ENCODE measurements around the gene CRACDL.
"Not testable (repeated sequence)": the region's sequence is repeated elsewhere in the genome, so short reads cannot be mapped to it uniquely, and the experiment has no call there.

The CRACDL gene

DNA sequence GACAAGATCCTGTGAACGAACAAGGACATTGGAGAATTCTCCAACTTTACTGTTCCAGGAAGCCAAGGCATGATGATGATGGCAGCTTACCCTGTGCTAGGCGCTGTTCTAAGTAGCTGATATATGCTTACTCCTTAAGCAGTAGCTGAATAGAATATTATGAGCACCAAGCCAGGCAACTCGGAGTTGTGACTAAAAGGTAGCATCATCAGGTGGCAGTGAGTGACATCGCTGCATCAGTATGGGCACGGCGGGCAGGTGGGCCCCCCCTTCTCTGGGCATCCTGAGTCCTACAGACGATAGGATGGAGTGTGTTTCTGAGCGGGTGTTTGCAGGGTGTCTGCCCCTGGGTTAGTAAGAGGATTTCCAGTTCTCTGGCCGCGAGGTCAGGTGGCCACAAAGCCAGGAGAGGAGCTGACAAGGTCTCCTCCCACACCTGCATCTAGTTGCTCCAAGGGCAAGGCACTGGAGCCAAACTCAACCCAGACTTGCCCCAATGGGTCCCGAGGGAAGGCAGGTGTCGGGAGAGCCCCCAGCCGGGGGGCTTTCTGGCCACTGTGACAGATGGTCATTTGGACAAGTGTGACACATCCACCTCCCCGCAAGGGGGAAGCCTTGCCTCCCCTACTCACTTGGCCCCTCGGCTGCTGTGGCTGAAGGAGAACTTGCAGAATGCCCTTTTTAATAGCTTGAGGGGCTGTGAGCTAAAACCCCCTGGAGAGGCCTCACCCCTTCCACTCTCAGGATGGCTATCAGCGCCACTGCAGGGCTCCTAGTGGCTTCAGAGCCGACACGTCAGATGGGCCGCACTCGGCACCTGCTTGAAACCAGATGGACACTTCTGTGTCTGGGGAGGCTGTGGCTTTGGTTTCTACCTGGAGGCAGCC lies 55.5 kb downstream of the CRACDL start:
- TF ChIP-seq, protein P1, sequence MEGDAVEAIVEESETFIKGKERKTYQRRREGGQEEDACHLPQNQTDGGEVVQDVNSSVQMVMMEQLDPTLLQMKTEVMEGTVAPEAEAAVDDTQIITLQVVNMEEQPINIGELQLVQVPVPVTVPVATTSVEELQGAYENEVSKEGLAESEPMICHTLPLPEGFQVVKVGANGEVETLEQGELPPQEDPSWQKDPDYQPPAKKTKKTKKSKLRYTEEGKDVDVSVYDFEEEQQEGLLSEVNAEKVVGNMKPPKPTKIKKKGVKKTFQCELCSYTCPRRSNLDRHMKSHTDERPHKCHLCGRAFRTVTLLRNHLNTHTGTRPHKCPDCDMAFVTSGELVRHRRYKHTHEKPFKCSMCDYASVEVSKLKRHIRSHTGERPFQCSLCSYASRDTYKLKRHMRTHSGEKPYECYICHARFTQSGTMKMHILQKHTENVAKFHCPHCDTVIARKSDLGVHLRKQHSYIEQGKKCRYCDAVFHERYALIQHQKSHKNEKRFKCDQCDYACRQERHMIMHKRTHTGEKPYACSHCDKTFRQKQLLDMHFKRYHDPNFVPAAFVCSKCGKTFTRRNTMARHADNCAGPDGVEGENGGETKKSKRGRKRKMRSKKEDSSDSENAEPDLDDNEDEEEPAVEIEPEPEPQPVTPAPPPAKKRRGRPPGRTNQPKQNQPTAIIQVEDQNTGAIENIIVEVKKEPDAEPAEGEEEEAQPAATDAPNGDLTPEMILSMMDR (IDR thresholded peaks at IDR 0.05; ENCODE audit: insufficient read depth, low read length): no peak
- TF ChIP-seq GABPA (IDR thresholded peaks at IDR 0.05; ENCODE audit: low read depth) (no peak), POLR2AphosphoS5 (IDR thresholded peaks at IDR 0.05; ENCODE audit: low read depth) (no peak), SPI1 (IDR thresholded peaks at IDR 0.05; ENCODE audit: borderline replicate concordance, low read depth) (no peak), REST (IDR thresholded peaks at IDR 0.05; ENCODE audit: insufficient replicate concordance, low read depth) (no peak)
- DNase-seq (ENCODE audit: low read depth in 1 of 2, low spot score in 1 of 2): no peak
- H3K4me3 ChIP-seq (replicated peaks; ENCODE audit: insufficient read depth, low read length): no peak overlapping the region
- H3K27ac ChIP-seq (replicated peaks): no peak overlapping the region
- H3K27me3 ChIP-seq (ENCODE audit: insufficient read depth, poor library complexity, severe bottlenecking): no peaks in the 10 kb centered on the region

DNA sequence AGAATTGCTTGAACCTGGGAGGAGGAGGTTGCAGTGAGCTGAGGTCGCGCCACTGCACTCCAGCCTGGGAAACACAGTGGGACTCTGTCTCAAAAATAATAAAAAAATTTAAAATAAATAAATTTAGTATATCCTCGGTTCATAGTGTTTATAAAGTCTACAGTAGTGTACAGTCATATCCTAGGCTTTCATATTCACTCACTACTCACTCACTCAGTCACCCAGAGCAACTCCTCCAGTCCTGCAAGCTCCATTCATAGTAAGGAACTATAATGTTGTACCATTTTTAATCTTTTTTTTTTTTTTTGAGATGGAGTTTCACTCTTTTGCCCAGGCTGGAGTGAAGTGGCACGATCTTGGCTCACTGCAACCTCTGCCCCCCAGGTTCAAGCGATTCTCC lies 58.4 kb downstream of the CRACDL start:
- not testable (repeated sequence) for H3K27ac ChIP-seq (replicated peaks); H3K27me3 ChIP-seq (ENCODE audit: insufficient read depth, poor library complexity, severe bottlenecking); DNase-seq (ENCODE audit: low read depth in 1 of 2, low spot score in 1 of 2); H3K4me3 ChIP-seq (replicated peaks; ENCODE audit: insufficient read depth, low read length)

DNA sequence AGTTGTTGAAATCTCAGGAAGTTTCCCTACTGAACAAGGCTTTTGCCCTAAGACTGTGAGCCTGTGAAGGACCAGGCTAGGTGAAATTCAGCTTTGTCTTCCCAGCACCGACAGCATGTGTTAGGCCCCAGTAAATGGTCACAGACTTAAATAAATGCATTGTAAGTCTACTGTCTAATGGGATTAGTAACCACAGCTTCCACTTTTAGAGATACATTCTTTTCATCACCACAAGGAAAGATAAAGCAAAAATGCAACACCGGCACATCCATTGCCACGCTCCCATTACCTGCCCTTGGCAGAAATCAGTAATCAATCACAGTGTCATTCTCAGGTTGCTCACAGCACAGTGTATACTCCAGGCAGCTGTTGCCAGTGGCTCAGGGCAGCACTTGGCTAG lies 59.3 kb downstream of the CRACDL start:
- DNase-seq (ENCODE audit: low read depth in 1 of 2, low spot score in 1 of 2): no peak
- H3K4me3 ChIP-seq (replicated peaks; ENCODE audit: insufficient read depth, low read length): no peak overlapping the region
- H3K27me3 ChIP-seq (ENCODE audit: insufficient read depth, poor library complexity, severe bottlenecking): no peaks in the 10 kb centered on the region
- no peak overlapping the region for H3K27ac ChIP-seq (replicated peaks)
- TF ChIP-seq REST (IDR thresholded peaks at IDR 0.05; ENCODE audit: insufficient replicate concordance, low read depth): no peak
- no peak for TF ChIP-seq GABPA (IDR thresholded peaks at IDR 0.05; ENCODE audit: low read depth)
- TF ChIP-seq, protein P1 (IDR thresholded peaks at IDR 0.05; ENCODE audit: insufficient read depth, low read length): no peak

- no peak overlapping the region for H3K4me3 ChIP-seq (replicated peaks; ENCODE audit: insufficient read depth, low read length)
- no peak for DNase-seq (ENCODE audit: low read depth in 1 of 2, low spot score in 1 of 2)
- TF ChIP-seq SPI1 (IDR thresholded peaks at IDR 0.05; ENCODE audit: borderline replicate concordance, low read depth): no peak
- no peak for TF ChIP-seq REST (IDR thresholded peaks at IDR 0.05; ENCODE audit: insufficient replicate concordance, low read depth)
- no peak for TF ChIP-seq GABPA (IDR thresholded peaks at IDR 0.05; ENCODE audit: low read depth)
- TF ChIP-seq, protein P1 (IDR thresholded peaks at IDR 0.05; ENCODE audit: insufficient read depth, low read length): no peak
- no peak for TF ChIP-seq POLR2AphosphoS5 (IDR thresholded peaks at IDR 0.05; ENCODE audit: low read depth)
- H3K27ac ChIP-seq (replicated peaks): no peak overlapping the region
- no peaks in the 10 kb centered on the region for H3K27me3 ChIP-seq (ENCODE audit: insufficient read depth, poor library complexity, severe bottlenecking)
Observed at GRCh38 chr2:98875746-98876145, 60.3 kb downstream of the CRACDL start.
